SU-DHL-6 (cell line): ENCODE results near the gene GABRD.

ENCODE experiments used
- CTCF ChIP-seq: fragments of 200-600 bp; sonication (generic); IDR thresholded peaks from one replicate; pipeline ENCODE4 v1.5.1; 2017; ENCODE audit warnings: antibody characterized with exemption, mild to moderate bottlenecking, low read length, moderate library complexity; ENCODE audit not compliant: insufficient read depth, poor library complexity, severe bottlenecking
- EZH2phosphoT487 ChIP-seq: fragments of 200-600 bp; sonication (generic), shearing (Covaris generic); conservative IDR thresholded peaks from 2 replicates; pipeline ENCODE4 v1.6.1; 2018; ENCODE audit warnings: mild to moderate bottlenecking, antibody characterized with exemption, low read length, moderate library complexity, mixed read lengths

- TF ChIP-seq EZH2phosphoT487, result no peak
- no peak for TF ChIP-seq CTCF
These were observed 36.5 kb upstream of the GABRD start for GRCh38 chr1:1982379-1983232.
